HG02973 (cell line): ENCODE data around the gene SHISA5.
A peak's percentile ranks its signal among the peaks of the same experiment; 100 is the strongest.
"Not testable (repeated sequence)": the region's sequence is repeated elsewhere in the genome, so short reads cannot be mapped to it uniquely, and the experiment has no call there.

Experiments used
- ATAC-seq: cut with Tn5 transposase; IDR thresholded peaks from one replicate; pipeline ENCODE4 v1.9.1; 2021; ENCODE audit warnings: moderate library complexity; ENCODE audit not compliant: unreplicated experiment

The SHISA5 gene

GRCh38 chr3:48478626-48479555 lies 25.1 kb downstream of the SHISA5 start:
- ATAC-seq: no peak

GRCh38 chr3:48477959-48478520 lies 25.9 kb downstream of the SHISA5 start:
- no peak for ATAC-seq

DNA sequence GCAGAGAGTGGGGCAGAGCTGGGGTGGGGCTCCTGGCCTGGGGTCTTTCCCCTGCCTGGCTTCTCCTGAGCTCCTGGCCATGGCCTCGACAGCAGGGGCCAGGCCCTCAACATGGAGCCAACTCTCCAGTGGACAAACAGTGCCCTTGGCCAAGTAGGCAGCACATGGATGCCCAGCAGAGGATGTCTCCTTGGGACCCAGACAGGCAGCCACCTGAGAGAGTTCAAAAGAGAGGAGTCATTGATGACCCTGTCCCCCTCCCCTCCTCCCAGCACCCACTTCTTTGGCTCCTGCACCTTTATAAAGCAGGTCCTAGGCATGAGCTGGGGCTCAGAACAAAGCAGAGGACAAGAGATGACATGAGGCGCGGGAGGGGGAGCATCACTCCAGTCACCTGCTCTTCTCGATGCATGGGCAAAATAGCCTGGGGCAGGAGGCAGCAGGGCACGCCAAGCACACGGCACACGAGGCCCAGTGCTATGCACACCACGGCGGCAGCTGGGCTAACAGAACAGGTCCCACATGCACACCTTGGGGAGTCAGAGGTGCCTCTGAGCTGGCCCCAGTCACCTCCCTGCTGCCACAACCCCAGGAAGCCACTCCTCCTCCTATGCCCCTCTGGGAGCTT lies 27.4 kb downstream of the SHISA5 start:
- no peak for ATAC-seq

DNA sequence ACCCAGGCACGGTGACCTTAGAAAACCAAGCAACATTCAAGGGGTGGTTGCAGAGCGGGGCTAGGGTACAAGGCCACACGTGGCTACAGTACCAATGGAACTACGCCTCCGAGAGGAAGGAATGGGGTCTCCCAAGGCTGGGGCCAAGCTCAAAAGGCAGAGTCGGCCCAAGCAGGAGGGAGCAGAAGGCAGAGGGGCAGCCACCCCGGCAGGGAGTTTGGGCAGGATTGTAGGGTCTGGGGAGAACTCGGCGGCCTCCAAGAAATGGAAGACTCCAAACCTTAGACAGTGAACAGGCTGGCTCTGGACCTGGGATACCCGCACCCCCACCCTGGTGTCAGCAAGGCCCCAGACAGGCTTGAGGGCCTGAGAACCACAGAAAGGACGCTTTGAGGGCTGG lies 28.8 kb downstream of the SHISA5 start:
- no peak for ATAC-seq

GRCh38 chr3:48474619-48475018 lies 29.4 kb downstream of the SHISA5 start:
- no peak for ATAC-seq

DNA sequence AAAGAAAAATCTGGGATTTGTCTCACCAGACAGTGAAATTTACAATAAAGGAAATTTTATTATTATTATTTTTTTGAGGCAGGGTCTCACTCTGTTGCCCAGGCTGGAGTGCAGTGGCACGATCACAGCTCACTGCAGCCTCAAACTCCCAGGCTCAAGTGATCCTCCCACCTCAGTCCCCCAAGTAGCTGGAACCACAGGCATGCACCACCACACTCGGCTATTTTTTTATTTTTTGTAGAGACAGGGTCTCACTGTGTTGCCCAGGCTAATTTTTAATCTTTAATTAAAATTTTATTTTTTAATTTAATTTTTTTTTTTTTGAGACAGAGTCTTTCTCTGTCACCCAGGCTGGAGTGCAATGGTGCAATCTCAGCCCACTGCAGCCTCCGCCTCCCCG lies 29.9 kb downstream of the SHISA5 start:
- not testable (repeated sequence) for ATAC-seq

DNA sequence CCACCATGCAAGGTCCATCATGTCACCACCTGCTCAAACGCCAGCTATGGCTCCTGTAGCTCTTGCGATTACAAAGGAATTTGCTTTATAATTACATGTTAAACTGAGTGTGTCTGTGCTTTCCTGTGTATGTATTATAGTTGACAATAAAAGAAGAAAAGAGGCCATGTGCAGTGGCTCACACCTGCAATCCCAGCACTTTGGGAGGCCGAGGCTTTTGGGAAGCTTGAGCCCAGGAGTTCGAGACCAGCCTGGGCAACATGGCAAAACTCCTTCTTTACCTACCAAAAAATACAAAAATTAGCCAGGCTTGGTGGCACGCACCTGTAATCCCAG lies 30.4 kb downstream of the SHISA5 start:
- ATAC-seq: no peak

DNA sequence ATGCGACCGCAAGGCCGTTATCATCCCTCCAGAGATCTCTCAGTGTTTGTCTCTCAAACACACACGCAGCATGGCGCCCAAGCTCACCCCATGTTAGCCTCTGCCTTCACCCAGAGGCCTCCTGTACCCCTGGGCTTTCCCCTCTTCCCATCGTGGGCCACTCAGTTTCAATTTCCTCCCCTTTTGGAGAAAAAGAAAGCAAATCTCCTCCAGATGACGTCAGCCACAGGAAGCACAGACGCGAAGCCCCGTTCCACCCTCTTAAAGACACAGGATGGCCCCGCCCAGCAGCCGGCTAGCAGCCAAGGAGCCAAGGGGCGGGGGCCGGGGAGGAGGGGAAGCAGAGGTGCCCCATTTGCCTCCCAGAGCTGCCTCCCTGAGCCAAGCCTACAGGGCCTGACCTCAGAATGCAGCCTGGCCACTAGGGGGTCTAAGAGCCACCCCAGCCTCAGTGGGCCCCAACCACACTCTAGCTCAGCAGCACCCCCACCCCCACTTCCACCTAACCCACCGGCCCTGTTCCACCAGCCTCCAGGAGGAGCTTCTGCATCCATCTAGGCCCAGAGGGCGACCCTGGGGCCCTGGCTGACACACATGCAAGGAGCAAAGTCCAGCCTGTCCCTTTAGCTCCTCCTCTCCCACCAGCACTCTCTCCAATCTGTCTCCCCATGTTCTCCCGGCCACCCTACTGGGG lies 30.9 kb downstream of the SHISA5 start:
- ATAC-seq: peak; percentile 73

- no peak for ATAC-seq
These were observed 31.4 kb downstream of the SHISA5 start for GRCh38 chr3:48472673-48472922.

DNA sequence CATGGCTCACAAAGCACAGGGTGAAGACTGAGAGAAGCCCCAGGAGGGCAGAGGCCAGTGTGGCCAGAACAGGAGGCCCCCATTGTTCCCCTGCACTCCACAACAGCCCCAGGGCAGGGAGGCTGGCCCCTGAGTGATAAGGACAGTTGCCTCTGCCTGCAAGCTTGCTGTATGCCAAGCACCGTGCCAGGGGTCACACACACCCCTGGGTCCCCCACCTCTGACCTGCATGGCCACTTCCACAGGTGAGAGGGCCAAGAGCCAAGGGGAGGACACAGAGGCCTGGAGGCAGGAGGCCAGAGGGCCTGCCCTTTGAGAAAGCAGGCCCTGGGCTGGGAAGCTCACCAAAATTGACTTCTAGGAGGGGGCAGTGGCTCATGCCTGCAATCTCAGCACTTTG lies 33.7 kb downstream of the SHISA5 start:
- ATAC-seq: no peak

DNA sequence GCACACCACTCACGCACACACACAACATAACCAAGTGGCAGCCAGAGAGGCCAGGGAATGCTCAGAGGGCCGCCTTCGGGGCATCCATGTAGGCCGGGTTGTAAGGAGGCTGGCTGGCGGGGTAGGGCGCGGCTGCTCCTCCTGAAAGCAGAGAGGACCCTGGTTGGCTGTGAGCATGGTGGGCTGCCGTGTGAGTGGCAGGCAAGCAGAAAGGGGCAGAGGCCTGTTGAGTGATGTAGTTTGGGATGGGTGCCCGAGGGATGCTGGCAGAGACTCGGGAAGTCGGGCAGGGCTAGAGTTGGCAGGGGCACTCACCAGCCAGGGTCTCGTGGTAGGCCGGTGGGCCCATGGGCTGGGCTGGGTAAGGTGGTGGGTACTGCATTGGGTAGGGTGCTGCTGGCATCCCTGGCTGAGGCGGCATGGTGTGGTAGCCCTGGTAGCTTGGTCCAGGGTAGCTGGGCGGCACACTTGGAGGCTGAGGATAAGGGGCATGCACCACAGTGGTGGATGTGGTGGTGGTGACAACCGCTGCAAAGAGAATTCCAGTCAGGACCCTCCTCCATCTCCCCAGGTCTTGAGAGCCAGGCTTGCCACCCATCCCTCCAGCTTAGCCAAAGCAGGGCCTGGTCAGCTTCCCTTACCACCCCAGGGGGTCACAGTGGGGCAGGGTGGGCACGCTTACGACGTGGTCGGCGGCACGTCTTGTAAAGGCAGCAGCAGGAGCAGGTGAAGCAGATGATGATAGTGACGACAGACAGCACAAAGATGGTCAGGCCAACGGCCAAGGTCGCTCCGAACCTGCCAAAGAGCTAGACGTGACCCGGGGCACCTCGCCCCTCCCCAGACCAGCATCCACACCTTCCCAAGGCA lies 34.7 kb downstream of the SHISA5 start:
- ATAC-seq: no peak

- no peak for ATAC-seq
These were observed 35.6 kb downstream of the SHISA5 start for GRCh38 chr3:48468329-48468731.

- no peak for ATAC-seq
These were observed 36.3 kb downstream of the SHISA5 start for GRCh38 chr3:48467473-48468267.

DNA sequence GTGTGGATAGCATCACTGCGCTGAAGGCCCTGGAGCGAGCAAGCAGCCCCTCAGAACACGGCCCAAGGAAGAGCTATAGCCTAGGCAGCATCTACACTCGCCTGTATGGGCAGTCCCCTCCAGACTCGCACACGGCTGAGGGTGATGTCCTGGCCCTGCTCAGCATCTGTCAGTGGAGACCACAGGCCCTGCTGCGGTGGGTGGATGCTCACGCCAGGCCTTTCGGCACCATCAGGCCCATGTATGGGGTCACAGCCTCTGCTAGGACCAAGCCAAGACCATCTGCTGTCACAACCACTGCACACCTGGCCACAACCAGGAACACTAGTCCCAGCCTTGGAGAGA lies 36.9 kb downstream of the SHISA5 start:
- no peak for ATAC-seq

DNA sequence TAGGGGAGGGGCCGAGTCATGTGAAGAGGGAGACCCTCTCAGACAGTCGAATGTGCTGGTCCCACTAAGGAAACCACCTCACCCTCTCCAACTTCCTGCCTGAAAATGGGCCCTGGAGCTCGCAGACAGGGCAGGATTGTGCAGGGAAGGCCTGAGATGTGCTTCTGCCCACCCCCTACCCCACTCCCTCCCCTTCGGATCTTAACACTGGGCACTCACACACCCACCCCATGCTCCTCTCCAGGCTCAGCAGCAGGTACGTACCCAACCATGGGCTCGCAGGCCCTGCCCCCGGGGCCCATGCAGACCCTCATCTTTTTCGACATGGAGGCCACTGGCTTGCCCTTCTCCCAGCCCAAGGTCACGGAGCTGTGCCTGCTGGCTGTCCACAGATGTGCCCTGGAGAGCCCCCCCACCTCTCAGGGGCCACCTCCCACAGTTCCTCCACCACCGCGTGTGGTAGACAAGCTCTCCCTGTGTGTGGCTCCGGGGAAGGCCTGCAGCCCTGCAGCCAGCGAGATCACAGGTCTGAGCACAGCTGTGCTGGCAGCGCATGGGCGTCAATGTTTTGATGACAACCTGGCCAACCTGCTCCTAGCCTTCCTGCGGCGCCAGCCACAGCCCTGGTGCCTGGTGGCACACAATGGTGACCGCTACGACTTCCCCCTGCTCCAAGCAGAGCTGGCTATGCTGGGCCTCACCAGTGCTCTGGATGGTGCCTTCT lies 37.4 kb downstream of the SHISA5 start:
- no peak for ATAC-seq

DNA sequence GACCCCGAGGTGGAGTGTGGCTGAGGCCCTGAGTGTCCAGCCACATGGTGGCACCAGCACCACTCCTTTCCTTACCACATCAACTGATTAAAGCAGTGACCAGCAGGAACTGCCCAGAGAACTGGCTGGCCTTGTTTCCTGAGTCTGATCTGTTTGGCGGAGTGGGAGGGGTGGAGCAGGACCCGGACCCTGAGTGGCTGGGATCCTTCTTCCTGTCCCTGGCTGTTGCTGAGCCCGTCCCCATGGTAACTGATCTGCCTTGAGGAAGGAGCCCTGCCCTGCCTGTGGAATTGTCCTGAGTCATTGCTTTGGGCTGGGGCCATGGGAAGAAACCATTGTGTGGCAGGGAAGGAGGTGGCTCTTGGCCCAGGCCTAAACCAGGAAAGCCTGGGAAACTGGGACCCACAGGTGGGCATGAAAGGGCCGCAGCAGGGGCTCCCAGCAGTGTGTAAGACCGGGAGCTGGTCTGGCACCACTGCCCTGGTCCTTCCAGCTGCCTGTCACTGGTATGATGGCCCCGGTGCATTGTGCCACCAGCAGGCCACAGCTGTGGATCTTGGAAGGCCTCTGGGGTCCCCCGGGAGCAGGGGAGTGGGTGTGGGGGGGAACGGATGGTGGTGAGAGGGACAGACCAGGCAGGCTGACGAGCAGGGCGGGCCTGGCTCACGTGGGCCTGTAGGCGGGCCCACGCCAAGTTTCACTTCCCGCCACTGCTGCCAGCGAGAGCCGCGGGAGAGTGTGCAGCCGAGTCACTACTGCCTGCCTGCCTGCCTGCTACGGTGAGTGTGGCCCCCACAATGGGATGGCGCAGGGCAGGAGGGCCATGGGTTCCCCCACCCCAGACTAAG lies 38.2 kb downstream of the SHISA5 start:
- ATAC-seq: peak; percentile 67

DNA sequence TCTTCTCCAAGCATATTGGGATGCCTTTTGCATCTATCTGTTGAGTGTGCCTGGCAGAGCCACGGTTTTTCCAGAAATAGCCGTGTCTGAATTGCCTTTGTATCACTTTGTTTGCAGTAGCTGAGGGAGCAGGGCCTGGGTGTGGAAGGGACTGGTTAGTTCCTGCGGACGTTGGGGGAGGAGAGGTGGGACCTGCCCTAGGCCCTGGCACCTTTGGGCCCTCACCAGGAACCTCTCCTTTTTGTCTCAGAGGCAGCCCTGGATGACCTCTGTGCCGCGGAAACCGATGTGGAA lies 38.8 kb downstream of the SHISA5 start:
- no peak for ATAC-seq

GRCh38 chr3:48464713-48465221 lies 39.2 kb downstream of the SHISA5 start:
- ATAC-seq: no peak

DNA sequence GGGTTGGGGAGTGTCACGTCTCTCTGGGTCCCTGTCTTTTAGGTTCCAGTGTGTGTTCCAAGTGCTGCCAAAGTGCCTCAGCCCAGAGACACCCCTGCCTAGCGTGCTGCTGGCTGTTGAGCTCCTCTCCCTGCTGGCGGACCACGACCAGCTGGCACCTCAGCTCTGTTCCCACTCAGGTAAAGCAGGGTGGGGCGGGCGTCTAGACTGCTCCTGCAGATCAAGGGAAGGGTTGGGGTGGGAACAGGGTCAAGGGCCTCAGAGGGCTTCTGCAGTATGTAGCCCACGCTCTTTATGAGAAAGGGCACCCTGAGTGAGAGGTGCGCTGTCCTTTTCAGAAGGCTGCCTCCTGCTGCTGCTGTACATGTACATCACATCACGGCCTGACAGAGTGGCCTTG lies 40.3 kb downstream of the SHISA5 start:
- ATAC-seq: no peak
